Fibroblast of mammary gland (primary cell): ENCODE measurements around the gene DHX15.
A peak's percentile ranks its signal among the peaks of the same experiment; 100 is the strongest.

Source experiments
- DNase-seq: peaks from one replicate; pipeline ENCODE4 v3.0.0-alpha.2; 2010; ENCODE audit warnings: low read depth
- H3K4me3 ChIP-seq: 2 replicates; pipeline ENCODE4 v1.5.1; 2011; ENCODE audit warnings: low read depth, mild to moderate bottlenecking, low read length, moderate library complexity; ENCODE audit not compliant: control insufficient read depth
- CTCF ChIP-seq: conservative IDR thresholded peaks from 2 replicates; pipeline ENCODE4 v1.5.1; 2011; ENCODE audit warnings: low read depth, low read length, inconsistent platforms; ENCODE audit not compliant: control insufficient read depth, insufficient read depth

Gene DHX15

DNA sequence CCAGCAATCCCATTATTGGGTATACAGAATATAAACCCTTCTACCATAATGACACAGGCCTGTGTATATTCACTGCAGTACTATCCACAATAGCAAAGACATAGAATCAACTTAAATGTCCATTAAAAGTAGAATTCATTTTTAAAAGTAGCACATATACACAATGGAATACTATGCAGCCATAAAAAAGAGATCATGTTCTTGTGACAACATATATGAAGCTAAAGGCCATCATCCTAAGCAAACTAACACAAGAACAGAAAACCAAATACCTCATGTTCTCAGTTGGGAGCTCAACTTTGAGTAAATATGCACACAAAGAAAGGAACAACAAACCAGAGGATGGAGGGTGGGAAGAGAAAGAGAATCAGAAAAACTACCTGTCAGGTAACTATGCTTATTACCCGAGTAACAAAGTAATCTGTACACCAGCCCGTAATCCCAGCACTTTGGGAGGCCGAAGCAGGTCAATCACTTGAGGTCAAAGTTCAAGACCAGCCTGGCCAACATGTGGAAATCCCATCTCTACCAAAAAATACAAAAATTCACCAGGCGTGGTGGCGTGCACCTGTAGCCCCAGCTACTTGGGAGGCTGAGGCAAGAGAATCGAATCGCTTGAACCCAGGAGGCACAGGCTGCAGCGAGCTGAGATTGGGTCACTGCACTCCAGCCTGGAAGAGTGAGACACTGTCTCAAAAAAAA, 22.8 kb downstream of the DHX15 start:
- TF ChIP-seq CTCF, result no peak
- no peak for DNase-seq
- no peak overlapping the region for H3K4me3 ChIP-seq

DNA sequence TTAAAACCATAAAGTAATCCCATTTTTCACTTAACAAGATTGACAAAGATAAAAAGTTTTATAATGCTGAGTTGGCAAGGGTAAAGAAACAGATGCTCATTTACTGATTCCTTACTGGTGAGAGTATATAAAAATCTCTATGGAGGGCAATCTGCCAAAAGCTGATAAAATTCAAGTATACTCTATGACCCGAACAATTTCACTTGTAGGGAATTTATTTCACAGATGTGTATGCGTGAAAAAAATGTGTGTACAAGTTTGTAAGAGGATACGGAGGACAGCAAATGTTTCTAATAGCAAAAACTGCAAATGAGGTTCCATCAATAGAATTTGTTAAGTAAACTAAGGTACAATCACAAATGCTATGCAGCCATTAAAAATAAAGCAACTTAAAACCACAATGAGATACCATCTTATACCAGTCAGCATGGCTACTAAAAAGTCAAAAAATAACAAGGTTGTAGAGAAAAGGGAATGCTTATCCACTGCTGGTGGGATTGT, 23.4 kb downstream of the DHX15 start:
- DNase-seq, result peak; percentile 37
- H3K4me3 ChIP-seq, result no peak overlapping the region
- no peak for TF ChIP-seq CTCF

GRCh38 chr4:24559889-24560288, 24.5 kb downstream of the DHX15 start:
- DNase-seq, result peak; percentile 81
- no peak for TF ChIP-seq CTCF
- H3K4me3 ChIP-seq, result no peak overlapping the region

- no peak for TF ChIP-seq CTCF
- H3K4me3 ChIP-seq, result no peak overlapping the region
- DNase-seq, result no peak
Observed at GRCh38 chr4:24559032-24559821, 25.1 kb downstream of the DHX15 start.

GRCh38 chr4:24557026-24558025, 27.0 kb downstream of the DHX15 start:
- TF ChIP-seq CTCF, result no peak

More at GRCh38 chr4:24557026-24558025, 27.0 kb downstream of the DHX15 start:
- no peak overlapping the region for H3K4me3 ChIP-seq
- DNase-seq, result peak; percentile 42
